ENCODE measurements around the gene KRT35. TPM values are rescaled to one million over a fixed set of nuclear protein-coding genes. Genes with fewer than 3 reads are reported as not detected.

Gene KRT35
- total RNA-seq, 1 experiment from 2014 or later = not detected

GRCh38 chr17:41448506-41448905 is 32.4 kb downstream of the KRT35 start (continued):
- no peak for TF ChIP-seq EZH2 (IDR thresholded peaks at IDR 0.05)
- no peak for TF ChIP-seq CBX3 (IDR thresholded peaks at IDR 0.05; ENCODE audit: low read depth)
- no peak for TF ChIP-seq CEBPB (IDR thresholded peaks at IDR 0.05; ENCODE audit: low read depth)

GRCh38 chr17:41446806-41447205 is 34.1 kb downstream of the KRT35 start:
- no peaks in the 10 kb centered on the region for H3K9me2 ChIP-seq (ENCODE audit: insufficient read depth)
- H3K36me3 ChIP-seq (ENCODE audit: control insufficient read depth in 1 of 2, insufficient read depth in 2 of 2, low read length in 2 of 2) = no peaks in the 10 kb centered on the region
- no TSS peak for BruUV-seq (replicated peaks)
- ChIA-PET CTCF (no interaction called here), POLR2A (no interaction called here), RAD21 (ENCODE audit: low non-redundant PET in 1 of 2, low total read pairs in 2 of 2, uncharacterized antibody in 2 of 2, unreplicated experiment in 2 of 2) (no interaction called here)
- no peak overlapping the region for H3K4me3 ChIP-seq (replicated peaks in 1 of 2; ENCODE audit: low read depth in 1 of 2, low read length in 2 of 2)
- peaks cover 0 to 13% of the 10 kb centered on the region in 2 experiments; a peak in 2 of 4 replicates for H3K4me1 ChIP-seq (ENCODE audit: control insufficient read depth in 1 of 2, insufficient read depth in 2 of 2, low read length in 2 of 2)
- intact Hi-C loops (cut with micrococcal nuclease) = no loop called here
- TF ChIP-seq EGR1 (IDR thresholded peaks at IDR 0.05; ENCODE audit: low read depth) (no peak), REST (IDR thresholded peaks at IDR 0.05; ENCODE audit: low read depth) (no peak), CTCF (IDR thresholded peaks at IDR 0.05 in 2 of 3, conservative IDR thresholded peaks at IDR 0.05 in 1 of 3; ENCODE audit: borderline replicate concordance in 1 of 3, insufficient read depth in 1 of 3, low read depth in 2 of 3, low read length in 2 of 3) (no peak), CEBPB (IDR thresholded peaks at IDR 0.05; ENCODE audit: low read depth) (no peak), ZNF274 (IDR thresholded peaks at IDR 0.05; ENCODE audit: low read depth, low read length) (no peak), ATF3 (IDR thresholded peaks at IDR 0.05) (no peak), JUND (IDR thresholded peaks at IDR 0.05) (no peak)
- H3K27me3 ChIP-seq (ENCODE audit: insufficient read depth, low read length) = no peaks in the 10 kb centered on the region
- H3K9ac ChIP-seq (ENCODE audit: low read length) = no peak overlapping the region
- H4K20me1 ChIP-seq (ENCODE audit: insufficient read depth) = no peaks in the 10 kb centered on the region
- DNase-seq (ENCODE audit: low read depth, low spot score) (no peak), ATAC-seq (no peak)
- H3K79me2 ChIP-seq (ENCODE audit: insufficient read depth, low read length) = no peaks in the 10 kb centered on the region
- H2AFZ ChIP-seq (ENCODE audit: low read depth, low read length, poor library complexity, severe bottlenecking) = no peak overlapping the region
- H3K27ac ChIP-seq (ENCODE audit: low read depth, low read length) = no peak overlapping the region
- H3K4me2 ChIP-seq (ENCODE audit: low read length) = no peak overlapping the region
- H3K9me3 ChIP-seq (ENCODE audit: control insufficient read depth in 1 of 2, insufficient read depth in 1 of 2, low read depth in 1 of 2, low read length in 2 of 2) = no peaks in the 10 kb centered on the region

Measured in HCT116 (cell line).